Measurements from ENCODE around the gene USHBP1. TPM values are rescaled to one million over a fixed set of nuclear protein-coding genes. Genes with fewer than 3 reads are reported as not detected.

Gene USHBP1
- total and polyA plus RNA-seq, 2 of the 13 experiments (the other 11 are each of a cell fraction or from before 2014, with no cell fraction given) = 0.15 to 1.5 TPM

DNA sequence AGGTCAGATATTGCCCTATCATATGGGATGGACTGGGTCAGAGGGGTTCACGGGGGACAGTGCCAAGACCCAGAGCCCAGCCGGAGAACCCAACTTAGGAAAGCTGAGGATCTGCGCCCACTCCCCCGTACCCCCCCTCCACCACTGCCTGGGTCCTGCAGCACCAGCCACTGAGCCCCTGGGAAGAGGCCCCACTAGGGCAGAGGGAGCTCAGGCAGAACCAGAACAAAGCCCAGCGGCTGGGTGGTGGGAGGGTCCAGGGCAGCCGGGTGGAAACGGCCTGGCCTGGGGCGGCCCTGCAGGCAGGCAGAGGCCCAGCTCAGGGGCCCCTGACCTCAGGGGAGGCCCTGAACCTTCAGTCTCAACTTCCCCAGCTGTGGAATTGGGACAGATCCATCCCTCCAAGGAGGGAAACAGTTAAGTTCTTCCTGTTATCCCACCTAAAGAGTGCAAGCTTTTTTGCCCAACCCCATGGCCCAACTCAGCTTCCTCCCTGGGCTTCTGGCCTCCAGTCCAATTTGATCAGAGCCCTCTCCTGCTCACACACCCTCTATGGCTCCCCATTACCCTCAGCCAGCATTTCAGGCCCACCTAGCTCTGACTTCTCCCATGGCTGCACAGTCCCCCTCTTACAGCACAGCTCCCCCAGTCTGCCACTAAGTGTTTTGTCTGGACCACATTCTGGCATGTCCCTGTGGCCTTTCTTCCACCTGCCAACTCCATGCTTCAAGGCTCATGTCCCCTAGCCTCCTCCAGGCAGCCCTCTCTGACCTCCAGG, 21.9 kb downstream of the USHBP1 start (continued):
- no peak for TF ChIP-seq FOXO1 (CRISPR knock-in tag; IDR thresholded peaks at IDR 0.05)
- no peak for TF ChIP-seq ZNF30 (CRISPR knock-in tag; IDR thresholded peaks at IDR 0.05)
- peak; percentile 66 for TF ChIP-seq ZFX (CRISPR knock-in tag; IDR thresholded peaks at IDR 0.05; ENCODE audit: low read depth)
- TF ChIP-seq FOXK2 (IDR thresholded peaks at IDR 0.05) = no peak
- TF ChIP-seq ZNF343 (CRISPR knock-in tag; IDR thresholded peaks at IDR 0.05) = no peak
- no peak for TF ChIP-seq ZNF367 (CRISPR knock-in tag; IDR thresholded peaks at IDR 0.05; ENCODE audit: borderline replicate concordance)
- TF ChIP-seq, protein P1, sequence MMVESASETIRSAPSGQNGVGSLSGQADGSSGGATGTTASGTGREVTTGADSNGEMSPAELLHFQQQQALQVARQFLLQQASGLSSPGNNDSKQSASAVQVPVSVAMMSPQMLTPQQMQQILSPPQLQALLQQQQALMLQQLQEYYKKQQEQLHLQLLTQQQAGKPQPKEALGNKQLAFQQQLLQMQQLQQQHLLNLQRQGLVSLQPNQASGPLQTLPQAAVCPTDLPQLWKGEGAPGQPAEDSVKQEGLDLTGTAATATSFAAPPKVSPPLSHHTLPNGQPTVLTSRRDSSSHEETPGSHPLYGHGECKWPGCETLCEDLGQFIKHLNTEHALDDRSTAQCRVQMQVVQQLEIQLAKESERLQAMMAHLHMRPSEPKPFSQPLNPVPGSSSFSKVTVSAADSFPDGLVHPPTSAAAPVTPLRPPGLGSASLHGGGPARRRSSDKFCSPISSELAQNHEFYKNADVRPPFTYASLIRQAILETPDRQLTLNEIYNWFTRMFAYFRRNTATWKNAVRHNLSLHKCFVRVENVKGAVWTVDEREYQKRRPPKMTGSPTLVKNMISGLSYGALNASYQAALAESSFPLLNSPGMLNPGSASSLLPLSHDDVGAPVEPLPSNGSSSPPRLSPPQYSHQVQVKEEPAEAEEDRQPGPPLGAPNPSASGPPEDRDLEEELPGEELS (CRISPR knock-in tag; IDR thresholded peaks at IDR 0.05) = no peak
- peak; percentile 18; the same call in 1 of the 2 replicates for TF ChIP-seq ZFY (CRISPR knock-in tag; IDR thresholded peaks at IDR 0.05)
- TF ChIP-seq PITX1 (CRISPR knock-in tag; IDR thresholded peaks at IDR 0.05) = no peak
- no peak for TF ChIP-seq GTF2F1 (IDR thresholded peaks at IDR 0.05; ENCODE audit: low read length)
- TF ChIP-seq NAIF1 (CRISPR knock-in tag; IDR thresholded peaks at IDR 0.05; ENCODE audit: borderline replicate concordance) = no peak
- no peak for TF ChIP-seq SMAD3 (CRISPR knock-in tag; IDR thresholded peaks at IDR 0.05)
- no peak for TF ChIP-seq ZNF253 (CRISPR knock-in tag; IDR thresholded peaks at IDR 0.05; ENCODE audit: borderline replicate concordance)
- TF ChIP-seq ZNF17 (CRISPR knock-in tag; IDR thresholded peaks at IDR 0.05) = no peak
- no peak for TF ChIP-seq ZKSCAN5 (CRISPR knock-in tag; IDR thresholded peaks at IDR 0.05)
- TF ChIP-seq REL (CRISPR knock-in tag; conservative IDR thresholded peaks at IDR 0.05) = no peak
- TF ChIP-seq ZFAT (CRISPR knock-in tag; conservative IDR thresholded peaks at IDR 0.05) = no peak
- no peak for TF ChIP-seq AHDC1 (CRISPR knock-in tag; IDR thresholded peaks at IDR 0.05; ENCODE audit: borderline replicate concordance)
- no peak for TF ChIP-seq NPAS2 (CRISPR knock-in tag; IDR thresholded peaks at IDR 0.05; ENCODE audit: borderline replicate concordance)
- TF ChIP-seq ZNF331 (CRISPR knock-in tag; IDR thresholded peaks at IDR 0.05) = no peak
- TF ChIP-seq ZBTB2 (CRISPR knock-in tag; IDR thresholded peaks at IDR 0.05; ENCODE audit: low read depth) = no peak
- no peak for TF ChIP-seq XBP1 (CRISPR knock-in tag; IDR thresholded peaks at IDR 0.05)
- no peak for TF ChIP-seq ZFP36L2 (CRISPR knock-in tag; IDR thresholded peaks at IDR 0.05)

All from HepG2 (cell line).